ENCODE measurements around the gene HYAL2.

The HYAL2 gene

GRCh38 chr3:50303013-50303815 is 19.3 kb downstream of the HYAL2 start, which contains the start of gene HYAL1:
Gene HYAL1, minus strand, starts transcription at chr3:50303574. Its CDS starts 618 bp downstream, at chr3:50302956.
- no peak for FAIRE-seq

DNA sequence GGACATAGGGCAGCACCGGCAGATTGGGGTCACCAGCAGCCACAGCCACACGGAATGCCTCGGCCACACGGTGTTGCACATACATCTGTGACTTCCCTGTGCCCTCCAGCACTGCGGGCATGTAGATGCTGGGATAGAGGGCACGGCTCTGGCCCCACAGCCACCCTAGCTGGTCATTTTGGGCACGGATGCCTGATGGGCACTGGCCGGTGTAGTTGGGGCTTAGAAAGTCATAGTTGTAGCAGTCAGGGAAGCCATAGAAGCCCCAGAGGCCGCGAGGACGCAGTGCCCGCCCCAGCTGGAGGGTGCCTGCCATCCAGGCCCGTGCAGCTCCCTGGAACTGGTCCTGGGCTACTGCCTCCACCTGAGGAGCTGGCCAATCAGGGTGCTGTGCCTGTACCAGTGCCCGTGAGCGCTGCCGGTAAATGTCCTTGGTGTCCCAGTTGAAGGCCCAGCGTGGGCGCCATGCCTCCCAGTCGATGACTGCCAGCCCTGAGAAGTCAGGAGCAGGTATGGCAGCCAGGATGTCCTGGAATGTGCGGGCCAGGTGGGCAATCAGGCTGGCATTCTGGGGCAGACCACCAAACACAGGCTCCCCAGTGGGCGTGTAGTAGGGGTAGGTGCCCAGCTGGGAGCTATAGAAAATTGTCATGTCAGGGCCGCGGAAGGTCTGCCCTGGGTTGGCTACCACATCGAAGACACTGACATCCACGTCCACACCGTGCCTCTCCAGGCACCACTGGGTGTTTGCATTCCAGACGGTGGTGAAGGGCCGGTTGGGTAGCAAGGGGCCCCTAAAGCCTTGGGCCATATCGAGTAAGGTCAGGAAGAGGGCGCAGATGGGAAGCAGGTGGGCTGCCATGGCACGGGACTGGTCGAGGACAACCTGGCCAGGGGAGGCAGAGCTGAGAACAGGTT is 20.2 kb downstream of the HYAL2 start:
- no peak for FAIRE-seq

DNA sequence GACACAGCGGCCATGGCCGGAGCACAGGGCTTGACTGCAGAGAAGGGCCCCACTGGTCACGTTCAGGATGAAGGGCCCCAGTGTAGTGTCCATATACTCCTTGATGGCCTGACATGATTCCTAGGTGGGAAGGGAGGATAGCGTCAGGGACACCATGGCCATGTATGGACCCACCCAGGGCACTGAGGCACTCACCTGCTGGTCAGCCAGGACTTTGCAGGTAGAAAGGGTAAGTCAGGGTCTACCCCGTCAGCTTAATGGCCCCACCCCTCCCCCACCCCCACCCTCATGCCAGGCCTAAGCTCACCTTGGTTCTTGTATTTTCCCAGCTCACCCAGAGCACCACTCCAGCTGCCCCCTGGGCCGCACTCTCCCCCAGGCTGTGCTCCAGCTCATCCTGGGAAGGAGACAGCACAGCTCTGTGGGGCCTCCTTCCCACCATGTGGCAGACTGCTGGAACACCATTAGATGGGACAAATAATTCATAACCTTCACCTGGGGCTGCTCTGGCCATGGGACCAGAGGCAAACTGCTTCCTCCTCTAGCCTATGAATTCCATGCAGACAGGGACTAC is 21.8 kb downstream of the HYAL2 start:
- no peak for FAIRE-seq

- FAIRE-seq, result no peak
Measured at GRCh38 chr3:50299929-50300680, 22.4 kb downstream of the HYAL2 start.

DNA sequence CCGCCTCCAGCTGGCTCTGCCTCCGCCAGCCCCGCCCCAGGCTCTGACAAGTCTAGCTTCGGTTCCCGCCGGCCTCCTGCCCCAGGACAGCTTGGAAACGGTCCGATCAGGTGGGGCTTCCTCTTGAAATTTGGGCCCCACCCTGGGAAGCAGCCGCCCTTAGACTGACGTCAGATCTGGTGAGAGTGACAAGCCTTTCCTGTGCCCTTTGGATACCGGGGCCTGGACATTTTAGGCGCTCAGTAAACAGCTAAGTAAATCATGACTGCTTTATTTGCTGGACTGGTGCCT is 23.0 kb downstream of the HYAL2 start:
- no peak for FAIRE-seq

DNA sequence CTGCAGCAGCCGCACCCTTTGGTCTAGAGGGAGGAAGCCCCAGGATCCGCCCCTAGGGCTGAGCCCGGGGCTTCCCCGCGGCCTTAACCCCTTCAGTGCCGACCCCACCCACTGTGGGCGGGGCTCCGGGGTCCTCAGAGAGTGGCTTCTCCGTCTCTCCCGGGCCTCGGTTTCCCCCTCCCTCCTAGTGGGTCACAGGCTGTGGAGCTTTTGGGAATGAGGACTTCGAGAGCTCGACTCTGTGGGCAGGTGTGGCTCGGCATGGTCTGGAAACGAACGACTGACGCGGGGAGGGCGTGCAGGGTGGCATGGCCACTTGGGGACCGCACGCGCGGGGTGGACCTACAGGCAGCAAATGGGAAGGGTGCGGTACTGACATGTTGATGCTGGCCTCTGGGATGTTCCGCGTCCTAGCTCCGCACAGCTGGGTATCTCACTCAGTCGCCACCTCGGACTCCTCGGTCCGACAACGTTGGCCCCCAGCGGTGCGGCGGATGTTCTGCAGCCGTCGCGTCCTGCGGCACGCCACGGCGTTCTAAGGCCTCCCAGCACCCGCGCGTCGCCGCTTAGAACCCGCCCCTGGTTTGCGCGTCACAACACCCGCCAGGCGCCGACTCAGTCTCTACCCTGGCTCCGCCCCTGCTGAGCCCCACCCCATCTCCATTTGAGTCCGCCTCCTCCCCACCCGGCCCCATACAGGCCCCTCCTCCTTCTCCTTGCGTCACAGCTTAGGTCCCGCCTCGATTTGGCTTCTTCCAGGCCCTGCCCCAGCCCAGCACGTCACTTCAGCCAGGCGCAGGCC is 23.5 kb downstream of the HYAL2 start, which contains the start of the genes HYAL3 and NAA80:
Gene HYAL3, minus strand, starts transcription at position 570 of the 802 bp plus-strand sequence. CDS start 3,803 bp downstream, outside the sequence.
Gene NAA80, minus strand, starts transcription at position 570 of the 802 bp plus-strand sequence. CDS start 1,942 bp downstream, outside the sequence.
- peak; percentile 99 for FAIRE-seq

DNA sequence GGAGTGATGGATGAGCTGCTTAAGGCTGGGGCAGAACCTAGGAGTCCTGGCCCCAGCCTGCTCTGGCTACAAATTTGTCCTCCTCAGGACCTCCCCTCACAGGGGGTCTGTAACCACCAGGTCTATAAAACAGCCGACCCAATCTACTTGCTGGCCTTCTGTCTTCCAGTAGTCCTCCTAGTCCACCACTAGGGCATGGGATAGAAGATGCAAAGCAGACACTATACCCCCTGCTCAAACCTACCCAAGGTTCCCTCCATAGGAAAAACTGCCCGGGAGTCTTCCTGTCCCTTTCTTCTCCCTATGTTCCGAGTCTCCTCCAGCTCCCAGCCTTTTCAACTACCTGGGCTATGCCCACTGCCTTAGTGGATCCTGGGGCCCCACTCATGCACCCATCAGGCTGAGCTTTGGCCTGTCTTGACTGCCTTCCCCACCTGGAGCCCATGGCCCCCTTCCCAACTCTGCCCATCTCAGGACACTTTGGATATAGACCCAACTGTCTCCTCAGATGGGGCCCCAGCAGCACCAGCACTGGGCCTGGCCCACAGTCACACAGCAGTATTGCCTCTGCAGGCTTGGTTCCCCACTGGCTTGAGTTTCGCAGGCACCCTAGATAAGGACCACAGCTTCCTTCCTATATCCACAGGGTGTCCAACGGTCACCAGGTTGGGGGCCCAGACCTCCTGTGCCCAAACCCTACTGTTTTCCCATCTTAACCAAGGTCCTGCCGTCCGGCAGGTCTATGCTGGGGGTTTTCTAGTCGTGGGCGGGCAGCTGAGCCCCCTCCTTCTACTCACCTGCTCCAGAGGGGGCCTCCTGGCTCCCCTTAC is 24.4 kb downstream of the HYAL2 start:
- no peak for FAIRE-seq

DNA sequence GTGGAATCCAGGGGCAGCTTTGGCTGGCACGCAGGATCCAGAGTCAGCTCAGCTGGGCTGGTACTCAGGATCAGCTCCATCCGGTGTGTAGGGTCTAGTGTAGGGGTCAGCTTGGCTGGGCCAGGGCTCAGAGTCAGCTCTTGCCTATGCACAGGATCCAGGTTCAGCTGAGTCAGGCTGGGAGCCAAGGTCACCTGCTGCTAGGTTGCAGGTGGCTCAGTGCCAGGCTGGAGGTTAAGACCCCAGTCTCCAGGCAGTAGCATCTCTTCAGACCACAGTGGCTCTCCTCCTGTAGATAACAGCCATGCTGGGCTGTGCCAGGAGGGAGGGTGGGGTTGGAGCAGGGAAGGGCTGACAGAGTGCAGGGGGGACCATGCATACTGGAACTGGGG is 25.2 kb downstream of the HYAL2 start:
- no peak for FAIRE-seq

- FAIRE-seq, result no peak
Measured at GRCh38 chr3:50296721-50297383, 25.7 kb downstream of the HYAL2 start.

GRCh38 chr3:50295553-50296431 is 26.8 kb downstream of the HYAL2 start:
- no peak for FAIRE-seq

- no peak for FAIRE-seq
Measured at GRCh38 chr3:50294492-50295403, 27.8 kb downstream of the HYAL2 start.

DNA sequence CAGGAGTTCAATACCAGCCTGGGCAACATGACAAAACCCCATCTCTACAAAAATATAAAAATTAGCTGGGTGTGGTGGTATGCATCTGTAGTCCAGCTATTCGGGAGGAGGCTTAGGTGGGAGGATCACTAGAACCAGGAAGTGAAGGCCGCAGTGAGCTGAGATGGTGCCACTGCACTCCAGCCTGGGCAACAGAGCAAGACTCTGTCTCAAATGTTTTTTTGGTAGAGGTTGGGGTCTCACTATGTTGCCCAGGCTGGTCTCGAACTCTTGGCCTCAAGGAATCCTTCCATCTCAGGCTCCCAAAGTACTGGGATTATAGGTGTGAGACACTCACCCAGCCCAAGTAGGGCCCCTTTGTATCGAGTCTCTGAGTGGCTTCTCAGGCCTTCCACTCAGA is 28.5 kb downstream of the HYAL2 start:
- no peak for FAIRE-seq

GRCh38 chr3:50293079-50293801 is 29.3 kb downstream of the HYAL2 start:
- no peak for FAIRE-seq

DNA sequence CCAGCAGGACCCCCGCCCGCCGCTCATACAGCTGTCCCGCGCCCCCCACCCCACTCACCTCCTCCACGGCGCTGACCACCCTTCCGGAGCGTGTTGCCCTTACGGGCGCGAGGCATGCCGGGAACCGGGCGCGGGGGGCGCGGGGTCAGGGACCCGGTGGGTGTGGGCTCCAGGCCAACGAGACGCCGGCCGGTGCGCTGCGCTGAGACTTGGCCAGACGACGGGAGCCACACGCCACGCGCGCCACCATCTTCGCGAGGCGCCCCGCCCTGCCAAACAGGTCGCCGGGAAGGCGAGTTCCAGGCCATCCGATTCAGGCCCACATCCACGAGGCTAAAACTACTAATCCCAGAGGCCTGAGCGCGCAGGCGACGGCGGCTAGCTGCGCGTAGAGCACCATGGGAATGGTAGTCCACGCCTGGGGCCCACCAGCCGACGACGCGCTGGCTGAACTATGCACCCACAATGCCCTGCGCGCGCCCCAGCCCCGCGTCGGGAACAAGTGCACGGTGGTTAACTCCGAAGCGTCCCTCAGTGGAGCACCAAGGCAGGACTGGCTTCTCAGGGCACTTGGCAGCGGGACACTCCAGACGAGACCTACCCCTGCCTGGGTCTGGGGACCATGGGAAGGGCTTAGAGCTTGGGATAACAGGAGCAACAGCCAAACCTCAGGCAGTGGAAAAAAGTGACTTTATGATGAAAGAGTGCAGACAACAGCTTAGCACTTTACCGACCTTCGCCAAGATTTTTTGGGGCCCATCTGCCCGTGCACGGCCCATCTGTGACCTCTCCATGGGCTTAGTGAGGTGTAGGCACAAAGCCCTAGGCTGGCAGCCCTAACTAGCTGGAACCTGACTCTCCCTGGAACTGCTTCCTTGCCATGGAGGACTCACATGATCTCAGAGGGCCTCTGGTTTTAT is 30.1 kb downstream of the HYAL2 start, which contains the start of gene IFRD2:
Gene IFRD2, minus strand, starts transcription at position 271 of the 920 bp plus-strand sequence. Its CDS starts 155 bp downstream, at position 116.
- FAIRE-seq, result peak; percentile 97

DNA sequence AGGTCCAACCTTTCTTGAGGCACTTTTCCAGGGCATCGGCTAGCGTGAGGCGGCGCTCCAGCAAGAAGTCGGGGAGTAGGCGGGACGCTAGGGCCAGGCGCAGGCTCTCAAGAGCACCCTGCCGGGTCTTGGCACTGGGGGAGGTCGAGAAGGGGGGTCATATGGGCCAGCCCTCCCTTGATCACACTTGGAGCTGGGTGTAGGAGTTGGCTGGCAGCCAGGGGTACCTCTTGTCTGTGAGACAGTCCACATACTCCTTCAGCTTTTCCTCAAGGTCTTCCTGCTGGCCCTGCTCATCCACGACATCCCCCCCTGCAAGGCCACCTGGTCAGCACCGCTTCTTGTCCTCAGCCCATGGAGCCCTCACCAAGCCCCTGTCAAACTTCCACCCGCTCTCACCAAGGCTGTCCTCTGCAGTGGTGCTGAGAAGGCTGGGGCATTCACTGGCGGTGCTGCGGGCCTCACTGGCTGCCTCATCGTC is 32.3 kb downstream of the HYAL2 start:
- no peak for FAIRE-seq

- FAIRE-seq, result no peak
Measured at GRCh38 chr3:50289130-50289529, 33.4 kb downstream of the HYAL2 start.
